Endothelial cell of umbilical vein (primary cell): ENCODE results near the gene RXFP1. TPM values are rescaled to one million over a fixed set of nuclear protein-coding genes. Genes with fewer than 3 reads are reported as not detected.

Source experiments
- BruUV-seq: library from RNA; stranded (reverse); fragments of 400-500 nt; replicated peaks from 2 replicates; lab custom pipeline; 2021; lab: Mats Ljungman, UMichigan
- CTCF ChIA-PET: fragments of 300-600, 350-600 bp; sonication (Branson Sonifier 250); formaldehyde crosslinking; loops from one replicate; lab custom pipeline; 2021; ENCODE audit warnings: antibody characterized with exemption, inconsistent platforms; lab: Charles Lee
- POLR2A ChIA-PET: fragments of 300-600, 350-600 bp; sonication (Branson Sonifier 250); formaldehyde crosslinking; loops from one replicate; lab custom pipeline; 2021; ENCODE audit warnings: antibody characterized with exemption, inconsistent platforms; lab: Charles Lee
- DNase-seq: peaks from one replicate; pipeline ENCODE4 v3.0.0-alpha.2; 2011; ENCODE audit warnings: low read depth, low spot score
- FAIRE-seq: peaks from 2 replicates; lab custom pipeline; 2011; peaks lifted over from hg19 to GRCh38; lab: Jason Lieb, UNC
- H2AFZ ChIP-seq: 2 replicates; pipeline ENCODE4 v1.6.0; 2012; ENCODE audit warnings: low read depth, low read length, control low read depth, inconsistent platforms
- H3K27ac ChIP-seq: 2 replicates; pipeline ENCODE4 v1.5.1; 2011; ENCODE audit warnings: low read depth, mild to moderate bottlenecking, control low read depth, low read length, moderate library complexity; ENCODE audit not compliant: insufficient read depth
- H3K27me3 ChIP-seq, 2 experiments: 2 replicates each; pipeline versions ENCODE4 v1.6.0 to v1.6.1; 2011; ENCODE audit warnings: low read length in 2 of 2, mixed read lengths in 1 of 2; ENCODE audit not compliant: control insufficient read depth in 2 of 2, insufficient read depth in 2 of 2
- H3K36me3 ChIP-seq, 2 experiments: 2 replicates in 1 of 2; 3 replicates in 1 of 2; pipeline ENCODE4 v1.5.1; 2011; ENCODE audit warnings: low read length in 2 of 2, mild to moderate bottlenecking in 1 of 2, moderate library complexity in 1 of 2; ENCODE audit not compliant: control insufficient read depth in 2 of 2, insufficient read depth in 2 of 2; ENCODE audit errors: extremely low read depth in 1 of 2
- H3K4me1 ChIP-seq: 3 replicates; pipeline ENCODE4 v1.5.1; 2011; ENCODE audit warnings: mild to moderate bottlenecking, low read length; ENCODE audit not compliant: control insufficient read depth, insufficient read depth; ENCODE audit errors: extremely low read depth
- H3K4me2 ChIP-seq: 2 replicates; pipeline ENCODE4 v1.6.1; 2011; ENCODE audit warnings: low read length, control low read depth, mixed read lengths; ENCODE audit not compliant: insufficient read depth
- H3K4me3 ChIP-seq, 3 experiments: fragments of 200-600 bp in 1 of 3; sonication (generic), shearing (Covaris generic) in 1 of 3; replicated peaks in 1 of 3; 2 replicates each; pipeline ENCODE4 v1.5.1; 2011 to 2016; ENCODE audit warnings: control low read depth in 3 of 3, low read length in 3 of 3, mild to moderate bottlenecking in 2 of 3, inconsistent platforms in 1 of 3, low read depth in 1 of 3, moderate library complexity in 1 of 3; ENCODE audit not compliant: insufficient read depth in 1 of 3
- H3K79me2 ChIP-seq: 2 replicates; pipeline ENCODE4 v1.6.0; 2012; ENCODE audit warnings: low read length, inconsistent platforms; ENCODE audit not compliant: control insufficient read depth, insufficient read depth
- H3K9ac ChIP-seq: replicated peaks from 2 replicates; pipeline ENCODE3; 2011; ENCODE audit warnings: low read length, control low read depth; ENCODE audit not compliant: insufficient read depth; ENCODE audit errors: extremely low read depth
- H3K9me1 ChIP-seq: replicated peaks from 3 replicates; pipeline ENCODE4 v1.6.0; 2011; ENCODE audit warnings: mild to moderate bottlenecking, low read length; ENCODE audit not compliant: control insufficient read depth, insufficient read depth; ENCODE audit errors: extremely low read depth
- H3K9me3 ChIP-seq: replicated peaks from 2 replicates; pipeline ENCODE4 v1.5.1; 2012; ENCODE audit warnings: low read length, inconsistent platforms; ENCODE audit not compliant: control insufficient read depth, insufficient read depth
- H4K20me1 ChIP-seq: replicated peaks from 2 replicates; pipeline ENCODE3; 2011; ENCODE audit warnings: mild to moderate bottlenecking, low read length; ENCODE audit not compliant: control insufficient read depth, insufficient read depth; ENCODE audit errors: extremely low read depth
- EZH2 ChIP-seq: IDR thresholded peaks from 2 replicates; pipeline ENCODE4 v1.6.1; 2012; ENCODE audit warnings: borderline replicate concordance, low read depth, mild to moderate bottlenecking, moderate library complexity, low read length, inconsistent platforms; ENCODE audit not compliant: severe bottlenecking
- JUN ChIP-seq: IDR thresholded peaks from 2 replicates; pipeline ENCODE4 v1.6.1; 2011; ENCODE audit warnings: borderline replicate concordance, low read depth; ENCODE audit not compliant: insufficient read length, insufficient read depth
- MYC ChIP-seq: IDR thresholded peaks from one replicate; pipeline ENCODE4 v1.6.1; 2011; ENCODE audit warnings: mild to moderate bottlenecking, low read depth, low read length
- POLR2AphosphoS5 ChIP-seq: IDR thresholded peaks from 2 replicates; pipeline ENCODE4 v1.6.1; 2012; ENCODE audit warnings: low read depth, mild to moderate bottlenecking, control low read depth, low read length, moderate library complexity; ENCODE audit not compliant: insufficient read depth
- dilution Hi-C: fragments of 300-500 bp; cut with MboI; formaldehyde crosslinking; loops from one replicate; pipeline ENCODE4 v1.15.0; 2019; ENCODE audit warnings: low sequenced_read_pairs; ENCODE audit not compliant: extremely low pct_ligation_motif_present
- intact Hi-C: fragments of 100-400 bp; cut with micrococcal nuclease; formaldehyde crosslinking; loops from one replicate; pipeline ENCODE4 v1.10.0; 2022
- polyA plus RNA-seq, 4 experiments: library from polyadenylated mRNA; depleted of rRNA in 3 of 4; stranded (reverse) in 3 of 4; unstranded in 1 of 4; fragments of >200 nt; gene quantifications; 2 replicates each; pipeline versions ENCODE4 v1.2.1 to v1.2.3, GENCODE V29; 2011 to 2012; ENCODE audit warnings: missing spikeins in 1 of 4
- total RNA-seq: library from RNA; stranded (reverse); gene quantifications from 2 replicates; pipeline ENCODE4 v1.2.3, GENCODE V29; 2021
- TF ChIP-seq, protein P1 (sequence below), 2 donors: IDR thresholded peaks; 1 replicate in 1 of 2; 2 replicates in 1 of 2; pipeline ENCODE4 v1.5.1; 2011; ENCODE audit warnings: low read length in 2 of 2, mild to moderate bottlenecking in 2 of 2, moderate library complexity in 2 of 2, control low read depth in 1 of 2, inconsistent platforms in 1 of 2, low read depth in 1 of 2; ENCODE audit not compliant: insufficient read depth in 1 of 2; ENCODE audit errors: extremely low read depth in 1 of 2
- TF ChIP-seq, protein P2 (sequence below): IDR thresholded peaks from 2 replicates; pipeline ENCODE4 v1.6.1; 2011; ENCODE audit not compliant: insufficient read depth, insufficient read length

RXFP1 gene
- total and polyA plus RNA-seq, 2 donors (not counting 3 experiments of a cell fraction or from before 2014, with no cell fraction given), result not detected

DNA sequence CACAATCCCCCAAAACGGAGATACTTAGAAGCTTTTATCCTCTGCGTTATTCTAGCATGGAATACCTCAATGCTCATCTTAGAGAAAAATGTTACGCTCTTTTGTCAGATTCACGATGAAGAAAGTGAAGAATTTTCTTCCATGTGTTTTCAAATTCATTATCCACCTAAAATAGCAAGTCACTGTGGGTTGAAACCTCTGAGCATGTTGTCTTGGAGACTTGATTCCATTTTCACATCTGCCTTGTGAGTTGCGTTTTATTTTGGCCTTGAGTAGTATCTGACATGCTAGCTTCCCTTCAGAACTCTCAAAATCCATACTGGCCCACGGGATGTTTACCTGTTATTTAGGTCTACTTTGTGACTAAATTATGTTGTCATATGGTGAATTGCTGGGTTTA is 83.7 kb downstream of the RXFP1 start:
- H3K9ac ChIP-seq, result no peak overlapping the region
- ChIA-PET CTCF (interaction anchor here (0.9 to 1.6 kb wide), 5 partner anchors 9 to 350 kb away, joined by 3 to 5 read pairs (median 4); no protein-coding TSS in a partner anchor), POLR2A (no interaction called here)
- H3K4me3 ChIP-seq, result no peak overlapping the region
- no peak overlapping the region for H3K27ac ChIP-seq
- H3K36me3 ChIP-seq, result no peaks in the 10 kb centered on the region
- no peaks in the 10 kb centered on the region for H3K9me1 ChIP-seq
- dilution Hi-C loops, result no loop called here
- no peak for DNase-seq
- H3K4me1 ChIP-seq, result no peaks in the 10 kb centered on the region
- H3K9me3 ChIP-seq, result no peaks in the 10 kb centered on the region
- no peaks in the 10 kb centered on the region for H3K79me2 ChIP-seq
- intact Hi-C loops, result no loop called here
- H2AFZ ChIP-seq, result no peak overlapping the region
- no peak for FAIRE-seq
- TF ChIP-seq JUN, result no peak
- TF ChIP-seq EZH2, result no peak
- TF ChIP-seq POLR2AphosphoS5, result no peak
- H4K20me1 ChIP-seq, result no peaks in the 10 kb centered on the region
- no peak overlapping the region for H3K4me2 ChIP-seq
- H3K27me3 ChIP-seq, result no peaks in the 10 kb centered on the region
- no TSS peak for BruUV-seq

DNA sequence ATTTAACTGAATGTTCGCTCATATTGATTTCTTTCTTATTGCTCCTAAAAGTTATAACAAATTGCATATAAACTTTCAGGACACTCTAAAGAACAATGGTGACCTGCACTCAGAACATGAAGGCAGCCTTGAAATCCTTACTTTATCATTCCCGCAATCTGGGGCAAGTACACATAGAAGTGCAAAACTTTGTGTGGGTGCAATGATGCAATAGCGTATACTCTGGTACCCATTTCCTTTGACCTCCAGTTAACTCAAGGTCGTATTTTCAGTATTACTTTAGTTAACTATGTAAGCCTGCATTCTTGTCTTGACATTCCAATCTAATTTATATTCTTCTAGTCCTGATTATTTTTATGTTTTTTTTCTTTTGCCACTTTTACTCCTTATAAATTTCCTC is 85.3 kb downstream of the RXFP1 start:
- ChIA-PET POLR2A (no interaction called here), CTCF (interaction anchor here (1.5 kb wide), 1 partner anchor 11 kb away, joined by 3 read pairs; no protein-coding TSS in a partner anchor)
- DNase-seq (no peak), FAIRE-seq (no peak)
- Histone ChIP-seq H3K9me3 (no peaks in the 10 kb centered on the region), H3K79me2 (no peaks in the 10 kb centered on the region), H3K9me1 (no peaks in the 10 kb centered on the region), H4K20me1 (no peaks in the 10 kb centered on the region), H3K27ac (no peak overlapping the region), H2AFZ (no peak overlapping the region), H3K36me3 (no peaks in the 10 kb centered on the region), H3K4me1 (no peaks in the 10 kb centered on the region), H3K4me2 (no peak overlapping the region), H3K4me3 (no peak overlapping the region), H3K27me3 (no peaks in the 10 kb centered on the region), H3K9ac (no peak overlapping the region)
- intact Hi-C loops (no loop called here), dilution Hi-C loops (no loop called here)
- BruUV-seq, result no TSS peak
- TF ChIP-seq, protein P1, sequence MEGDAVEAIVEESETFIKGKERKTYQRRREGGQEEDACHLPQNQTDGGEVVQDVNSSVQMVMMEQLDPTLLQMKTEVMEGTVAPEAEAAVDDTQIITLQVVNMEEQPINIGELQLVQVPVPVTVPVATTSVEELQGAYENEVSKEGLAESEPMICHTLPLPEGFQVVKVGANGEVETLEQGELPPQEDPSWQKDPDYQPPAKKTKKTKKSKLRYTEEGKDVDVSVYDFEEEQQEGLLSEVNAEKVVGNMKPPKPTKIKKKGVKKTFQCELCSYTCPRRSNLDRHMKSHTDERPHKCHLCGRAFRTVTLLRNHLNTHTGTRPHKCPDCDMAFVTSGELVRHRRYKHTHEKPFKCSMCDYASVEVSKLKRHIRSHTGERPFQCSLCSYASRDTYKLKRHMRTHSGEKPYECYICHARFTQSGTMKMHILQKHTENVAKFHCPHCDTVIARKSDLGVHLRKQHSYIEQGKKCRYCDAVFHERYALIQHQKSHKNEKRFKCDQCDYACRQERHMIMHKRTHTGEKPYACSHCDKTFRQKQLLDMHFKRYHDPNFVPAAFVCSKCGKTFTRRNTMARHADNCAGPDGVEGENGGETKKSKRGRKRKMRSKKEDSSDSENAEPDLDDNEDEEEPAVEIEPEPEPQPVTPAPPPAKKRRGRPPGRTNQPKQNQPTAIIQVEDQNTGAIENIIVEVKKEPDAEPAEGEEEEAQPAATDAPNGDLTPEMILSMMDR (IDR thresholded peaks at IDR 0.05; ENCODE audit: extremely low read depth in 1 of 2, insufficient read depth in 1 of 2, low read depth in 1 of 2, low read length in 2 of 2), result no peak
- TF ChIP-seq, protein P2, sequence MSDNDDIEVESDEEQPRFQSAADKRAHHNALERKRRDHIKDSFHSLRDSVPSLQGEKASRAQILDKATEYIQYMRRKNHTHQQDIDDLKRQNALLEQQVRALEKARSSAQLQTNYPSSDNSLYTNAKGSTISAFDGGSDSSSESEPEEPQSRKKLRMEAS, result no peak
- TF ChIP-seq MYC, result no peak
